Measurements from ENCODE around the gene ASB11.
A peak's percentile ranks its signal among the peaks of the same experiment; 100 is the strongest.

ASB11 gene

GRCh38 chrX:15343075-15343476 lies 27.6 kb upstream of the ASB11 start:
- Histone ChIP-seq H3K36me3 (replicated peaks in 1 of 2; ENCODE audit: control insufficient read depth in 2 of 2, insufficient read depth in 2 of 2, low read length in 2 of 2) (no peaks in the 10 kb centered on the region), H3K9me3 (replicated peaks in 1 of 2; ENCODE audit: control insufficient read depth in 2 of 2, insufficient read depth in 1 of 2, low read depth in 1 of 2, low read length in 2 of 2) (no peaks in the 10 kb centered on the region), H2BK12ac (ENCODE audit: low read length) (no peak overlapping the region), H4K91ac (ENCODE audit: low read depth, low read length, poor library complexity) (no peak overlapping the region), H2BK5ac (ENCODE audit: low read length) (no peak overlapping the region), H3K14ac (ENCODE audit: low read length) (no peak overlapping the region), H3K4me2 (ENCODE audit: insufficient read depth, low read length, poor library complexity, severe bottlenecking) (no peak overlapping the region), H2AK5ac (ENCODE audit: low read depth, low read length) (no peak overlapping the region), H3K79me1 (ENCODE audit: low read depth, low read length) (no peaks in the 10 kb centered on the region), H3K4ac (ENCODE audit: low read length) (no peak overlapping the region), H3K9ac (ENCODE audit: low read depth, low read length, poor library complexity) (no peak overlapping the region), H2BK120ac (ENCODE audit: low read depth, low read length) (no peak overlapping the region), H2BK15ac (ENCODE audit: low read length) (no peak overlapping the region), H3K18ac (ENCODE audit: low read length) (no peak overlapping the region), H3K27ac (replicated peaks; ENCODE audit: low read length) (no peak overlapping the region), H3K4me1 (ENCODE audit: control insufficient read depth in 2 of 2, insufficient read depth in 1 of 2, low read depth in 1 of 2, low read length in 2 of 2) (peaks cover 0 to 22% of the 10 kb centered on the region in 2 donors), H4K8ac (ENCODE audit: low read depth, low read length) (no peak overlapping the region), H3K27me3 (ENCODE audit: control insufficient read depth in 3 of 3, insufficient read depth in 3 of 3, low read depth in 1 of 3, low read length in 3 of 3) (no peaks in the 10 kb centered on the region), H3K23ac (ENCODE audit: low read depth, low read length, poor library complexity) (no peak overlapping the region), H2AFZ (ENCODE audit: low read length) (no peak overlapping the region), H3K4me3 (ENCODE audit: low read length in 2 of 2) (no peak overlapping the region)
- whole genome bisulfite sequencing, 2 donors (ENCODE audit: extremely low coverage in 2 of 2, insufficient read length in 2 of 2, insufficient replicate concordance in 1 of 2) = no CpG with 5 or more reads among the region's 5 CpGs
- no peak for DNase-seq (ENCODE audit: low spot score)

DNA sequence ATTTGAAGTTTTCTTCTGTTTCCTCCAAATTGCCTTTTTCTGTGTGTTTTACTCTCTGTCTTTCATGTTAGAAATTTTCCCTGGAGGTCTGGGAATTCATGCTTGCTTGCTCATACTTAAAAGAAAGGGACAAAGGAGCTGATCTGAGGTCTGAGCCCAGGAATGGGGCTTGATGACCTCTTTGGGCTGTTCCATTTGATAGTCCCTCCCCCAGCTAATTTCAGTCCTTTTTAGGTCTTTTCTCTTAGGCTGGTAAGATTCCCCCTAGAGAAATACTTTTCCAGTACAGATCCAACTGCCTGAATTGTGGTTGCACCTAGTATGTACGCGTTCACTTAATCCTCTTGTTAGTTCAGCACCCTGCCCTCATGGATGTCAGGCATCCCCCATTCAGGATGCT lies 25.4 kb upstream of the ASB11 start:
- WGBS, 2 donors (ENCODE audit: extremely low coverage in 2 of 2, insufficient read length in 2 of 2, insufficient replicate concordance in 1 of 2) = no CpG with 5 or more reads among the region's 2 CpGs
- H3K27me3 ChIP-seq (ENCODE audit: control insufficient read depth in 3 of 3, insufficient read depth in 3 of 3, low read depth in 1 of 3, low read length in 3 of 3) = peaks cover 0 to 4% (median 0%) of the 10 kb centered on the region in 3 experiments

GRCh38 chrX:15336023-15336413 lies 20.6 kb upstream of the ASB11 start:
- no peak overlapping the region for H3K9ac ChIP-seq (ENCODE audit: low read depth, low read length, poor library complexity)
- peaks cover 0 to 14% of the 10 kb centered on the region in 2 donors for H3K4me1 ChIP-seq (ENCODE audit: control insufficient read depth in 2 of 2, insufficient read depth in 1 of 2, low read depth in 1 of 2, low read length in 2 of 2)
- no peaks in the 10 kb centered on the region for H3K9me3 ChIP-seq (replicated peaks in 1 of 2; ENCODE audit: control insufficient read depth in 2 of 2, insufficient read depth in 1 of 2, low read depth in 1 of 2, low read length in 2 of 2)
- no peak overlapping the region for H2BK15ac ChIP-seq (ENCODE audit: low read length)
- peak overlapping the region; percentile 73 for H2AFZ ChIP-seq (ENCODE audit: low read length)
- H2BK120ac ChIP-seq (ENCODE audit: low read depth, low read length) = no peak overlapping the region
- peak overlapping the region; percentile 50 to 74 for H3K4me3 ChIP-seq (ENCODE audit: low read length in 2 of 2)
- DNase-seq (ENCODE audit: low spot score) = no peak
- no peak overlapping the region for H3K14ac ChIP-seq (ENCODE audit: low read length)
- H3K4ac ChIP-seq (ENCODE audit: low read length) = no peak overlapping the region
- peaks cover 0 to 7% (median 0%) of the 10 kb centered on the region in 3 experiments for H3K27me3 ChIP-seq (ENCODE audit: control insufficient read depth in 3 of 3, insufficient read depth in 3 of 3, low read depth in 1 of 3, low read length in 3 of 3)
- no peaks in the 10 kb centered on the region for H3K79me1 ChIP-seq (ENCODE audit: low read depth, low read length)
- peaks cover 6 to 22% of the 10 kb centered on the region in 2 donors for H3K36me3 ChIP-seq (replicated peaks in 1 of 2; ENCODE audit: control insufficient read depth in 2 of 2, insufficient read depth in 2 of 2, low read length in 2 of 2)
- H3K18ac ChIP-seq (ENCODE audit: low read length) = no peak overlapping the region
- H2BK12ac ChIP-seq (ENCODE audit: low read length) = no peak overlapping the region
- H3K27ac ChIP-seq (replicated peaks; ENCODE audit: low read length) = no peak overlapping the region
- H2AK5ac ChIP-seq (ENCODE audit: low read depth, low read length) = no peak overlapping the region
- H4K91ac ChIP-seq (ENCODE audit: low read depth, low read length, poor library complexity) = no peak overlapping the region
- H3K23ac ChIP-seq (ENCODE audit: low read depth, low read length, poor library complexity) = no peak overlapping the region
- H4K8ac ChIP-seq (ENCODE audit: low read depth, low read length) = no peak overlapping the region
- WGBS, 2 donors (ENCODE audit: extremely low coverage in 2 of 2, insufficient read length in 2 of 2, insufficient replicate concordance in 1 of 2) = no CpG with 5 or more reads among the region's 10 CpGs
- H2BK5ac ChIP-seq (ENCODE audit: low read length) = no peak overlapping the region
- peak overlapping the region; percentile 43 for H3K4me2 ChIP-seq (ENCODE audit: insufficient read depth, low read length, poor library complexity, severe bottlenecking)

More for the DNA sequence above, 25.4 kb upstream of the ASB11 start:
- Histone ChIP-seq H3K4me2 (ENCODE audit: insufficient read depth, low read length, poor library complexity, severe bottlenecking) (no peak overlapping the region), H3K4me3 (ENCODE audit: low read length in 2 of 2) (no peak overlapping the region), H3K4ac (ENCODE audit: low read length) (no peak overlapping the region), H4K91ac (ENCODE audit: low read depth, low read length, poor library complexity) (no peak overlapping the region), H2BK5ac (ENCODE audit: low read length) (no peak overlapping the region), H3K27ac (replicated peaks; ENCODE audit: low read length) (peak overlapping the region; percentile 81), H2BK120ac (ENCODE audit: low read depth, low read length) (no peak overlapping the region), H3K36me3 (replicated peaks in 1 of 2; ENCODE audit: control insufficient read depth in 2 of 2, insufficient read depth in 2 of 2, low read length in 2 of 2) (no peaks in the 10 kb centered on the region), H3K9me3 (replicated peaks in 1 of 2; ENCODE audit: control insufficient read depth in 2 of 2, insufficient read depth in 1 of 2, low read depth in 1 of 2, low read length in 2 of 2) (no peaks in the 10 kb centered on the region), H3K18ac (ENCODE audit: low read length) (no peak overlapping the region), H3K14ac (ENCODE audit: low read length) (no peak overlapping the region), H2BK12ac (ENCODE audit: low read length) (no peak overlapping the region), H2AFZ (ENCODE audit: low read length) (no peak overlapping the region), H4K8ac (ENCODE audit: low read depth, low read length) (no peak overlapping the region), H3K79me1 (ENCODE audit: low read depth, low read length) (no peaks in the 10 kb centered on the region), H3K23ac (ENCODE audit: low read depth, low read length, poor library complexity) (no peak overlapping the region), H2AK5ac (ENCODE audit: low read depth, low read length) (no peak overlapping the region), H2BK15ac (ENCODE audit: low read length) (no peak overlapping the region), H3K4me1 (ENCODE audit: control insufficient read depth in 2 of 2, insufficient read depth in 1 of 2, low read depth in 1 of 2, low read length in 2 of 2) (peaks cover 0 to 22% of the 10 kb centered on the region in 2 donors), H3K9ac (ENCODE audit: low read depth, low read length, poor library complexity) (peak overlapping the region; percentile 9)
- DNase-seq (ENCODE audit: low spot score) = no peak

GRCh38 chrX:15335135-15336022 lies 19.9 kb upstream of the ASB11 start, which contains the start of gene PIGA:
PIGA (minus strand) TSS chrX:15335523; CDS start chrX:15331930, 3,593 bp downstream.
- H3K79me1 ChIP-seq (ENCODE audit: low read depth, low read length) = no peaks in the 10 kb centered on the region
- no peak within 1 kb of the TSS for H2BK12ac ChIP-seq (ENCODE audit: low read length)
- H2BK5ac ChIP-seq (ENCODE audit: low read length) = no peak within 1 kb of the TSS
- H3K23ac ChIP-seq (ENCODE audit: low read depth, low read length, poor library complexity) = no peak within 1 kb of the TSS
- WGBS, 2 donors (ENCODE audit: extremely low coverage in 2 of 2, insufficient read length in 2 of 2, insufficient replicate concordance in 1 of 2) = no CpG with 5 or more reads among the region's 72 CpGs
- H4K91ac ChIP-seq (ENCODE audit: low read depth, low read length, poor library complexity) = no peak within 1 kb of the TSS
- H3K14ac ChIP-seq (ENCODE audit: low read length) = no peak within 1 kb of the TSS
- H3K9ac ChIP-seq (ENCODE audit: low read depth, low read length, poor library complexity) = peak within 1 kb of the TSS; percentile 88
- H3K27ac ChIP-seq (replicated peaks; ENCODE audit: low read length) = no peak within 1 kb of the TSS
- peak within 1 kb of the TSS; percentile 76 for H3K18ac ChIP-seq (ENCODE audit: low read length)
- H2AFZ ChIP-seq (ENCODE audit: low read length) = peak within 1 kb of the TSS; percentile 86
- H3K4me1 ChIP-seq (ENCODE audit: control insufficient read depth in 2 of 2, insufficient read depth in 1 of 2, low read depth in 1 of 2, low read length in 2 of 2) = peaks cover 0 to 9% of the 10 kb centered on the region in 2 donors
- H2BK120ac ChIP-seq (ENCODE audit: low read depth, low read length) = no peak within 1 kb of the TSS
- peaks cover 6 to 25% of the 10 kb centered on the region in 2 donors for H3K36me3 ChIP-seq (replicated peaks in 1 of 2; ENCODE audit: control insufficient read depth in 2 of 2, insufficient read depth in 2 of 2, low read length in 2 of 2)
- no peak within 1 kb of the TSS for H2AK5ac ChIP-seq (ENCODE audit: low read depth, low read length)
- no peak within 1 kb of the TSS for H2BK15ac ChIP-seq (ENCODE audit: low read length)
- no peaks in the 10 kb centered on the region for H3K9me3 ChIP-seq (replicated peaks in 1 of 2; ENCODE audit: control insufficient read depth in 2 of 2, insufficient read depth in 1 of 2, low read depth in 1 of 2, low read length in 2 of 2)
- no peak within 1 kb of the TSS for H3K4ac ChIP-seq (ENCODE audit: low read length)
- peak within 1 kb of the TSS; percentile 43 for H3K4me2 ChIP-seq (ENCODE audit: insufficient read depth, low read length, poor library complexity, severe bottlenecking)
- H4K8ac ChIP-seq (ENCODE audit: low read depth, low read length) = no peak within 1 kb of the TSS
- peaks cover 0 to 7% (median 0%) of the 10 kb centered on the region in 3 experiments for H3K27me3 ChIP-seq (ENCODE audit: control insufficient read depth in 3 of 3, insufficient read depth in 3 of 3, low read depth in 1 of 3, low read length in 3 of 3)
- peak; percentile 88 for DNase-seq (ENCODE audit: low spot score)
- peak within 1 kb of the TSS; percentile 75 to 99 for H3K4me3 ChIP-seq (ENCODE audit: low read length in 2 of 2)

Data from neuronal stem cell (in vitro differentiated cells).